NT2/D1 (cell line): ENCODE data around the gene KCNJ14.

Experiments
- SUZ12 ChIP-seq: IDR thresholded peaks from 2 replicates; pipeline ENCODE4 v1.6.1; 2011; ENCODE audit not compliant: insufficient read length, insufficient read depth; ENCODE audit errors: extremely low read depth
- YY1 ChIP-seq: IDR thresholded peaks from 2 replicates; pipeline ENCODE4 v1.6.1; 2011; ENCODE audit not compliant: insufficient read length, insufficient read depth
- ZNF274 ChIP-seq: IDR thresholded peaks from 2 replicates; pipeline ENCODE4 v1.6.1; 2011; ENCODE audit warnings: mild to moderate bottlenecking, low read depth, low read length

GRCh38 chr19:48475369-48476068 is 20.1 kb downstream of the KCNJ14 start:
- no peak for TF ChIP-seq ZNF274
- TF ChIP-seq YY1, result no peak
- no peak for TF ChIP-seq SUZ12
